Endometrial microvascular endothelial cells (primary cell): ENCODE results near the gene OR2M5. TPM values are rescaled to one million over a fixed set of nuclear protein-coding genes. Genes with fewer than 3 reads are reported as not detected.

Source experiments
- total RNA-seq: library from RNA; depleted of rRNA; stranded (reverse); fragments of >200 nt; gene quantifications from one replicate; pipeline ENCODE4 v1.2.3, GENCODE V29; 2015; ENCODE audit errors: inconsistent ontology term

Gene OR2M5
- total RNA-seq, 1 donor from 2014 or later: not detected

Other genes starting within 250 kb of the OR2M5 start
- not detected for gene OR2W3, start 249.6 kb upstream of the OR2M5 start, total RNA-seq
- not detected for gene OR2T8, start 224.9 kb upstream of the OR2M5 start, total RNA-seq
- gene OR2AJ1, start 220.3 kb upstream of the OR2M5 start, total RNA-seq: not detected
- not detected for gene OR2L8, start 196.3 kb upstream of the OR2M5 start, total RNA-seq
- not detected for gene OR2AK2, start 179.9 kb upstream of the OR2M5 start, total RNA-seq
- not detected for gene OR2L5, start 131.5 kb upstream of the OR2M5 start, total RNA-seq
- gene OR2L2, start 115.1 kb upstream of the OR2M5 start, total RNA-seq: not detected
- not detected for gene OR2L3, start 98.3 kb upstream of the OR2M5 start, total RNA-seq
- gene OR2L13, start 50.0 kb upstream of the OR2M5 start, total RNA-seq: not detected
- gene OR2M2, start 29.7 kb downstream of the OR2M5 start, total RNA-seq: not detected
- not detected for gene OR2M3, start 52.1 kb downstream of the OR2M5 start, total RNA-seq
- gene OR2M4, start 86.3 kb downstream of the OR2M5 start, total RNA-seq: not detected
- not detected for gene OR2T33, start 132.8 kb downstream of the OR2M5 start, total RNA-seq
- gene OR2T12, start 158.3 kb downstream of the OR2M5 start, total RNA-seq: not detected
- gene OR2M7, start 179.4 kb downstream of the OR2M5 start, total RNA-seq: not detected
- not detected for gene OR14C36, start 203.6 kb downstream of the OR2M5 start, total RNA-seq
- not detected for gene OR2T4, start 216.5 kb downstream of the OR2M5 start, total RNA-seq
- gene OR2T6, start 230.6 kb downstream of the OR2M5 start, total RNA-seq: not detected